H1 (cell line): Measurements from ENCODE around the gene CCDC91. TPM values are rescaled to one million over a fixed set of nuclear protein-coding genes. Genes with fewer than 3 reads are reported as not detected.

Experiments
- POLR2A ChIP-seq, 2 experiments: IDR thresholded peaks; 1 replicate in 1 of 2; 2 replicates in 1 of 2; pipeline ENCODE4 v1.6.1; 2011; ENCODE audit warnings: low read depth in 2 of 2, low read length in 2 of 2, mild to moderate bottlenecking in 2 of 2; ENCODE audit errors: control extremely low read depth in 1 of 2
- polyA plus RNA-seq, 7 experiments: library from polyadenylated mRNA; depleted of rRNA in 3 of 7; stranded (reverse) in 5 of 7; unstranded in 2 of 7; fragments of >200 nt in 5 of 7; fragments of 200-250 nt in 2 of 7; gene quantifications; 1 replicate in 5 of 7; 2 replicates in 1 of 7; 4 replicates in 1 of 7; pipeline versions ENCODE4 v1.2.1 to v1.2.3, GENCODE V29; 2011 to 2013; ENCODE audit warnings: missing spikeins in 2 of 7, mixed read lengths in 2 of 7
- total RNA-seq: library from RNA; stranded (reverse); fragmentation: NEBNext Ultra II Directional; extraction: Animal tissue kit (Norgen Biotek cat#: 25700); gene quantifications from 2 replicates; pipeline ENCODE4 v1.2.1, GENCODE V29; 2021

Gene CCDC91
- total and polyA plus RNA-seq, 2 of the 8 experiments (the other 6 are each of a cell fraction or from before 2014, with no cell fraction given): 8.6 to 23.1 TPM

DNA sequence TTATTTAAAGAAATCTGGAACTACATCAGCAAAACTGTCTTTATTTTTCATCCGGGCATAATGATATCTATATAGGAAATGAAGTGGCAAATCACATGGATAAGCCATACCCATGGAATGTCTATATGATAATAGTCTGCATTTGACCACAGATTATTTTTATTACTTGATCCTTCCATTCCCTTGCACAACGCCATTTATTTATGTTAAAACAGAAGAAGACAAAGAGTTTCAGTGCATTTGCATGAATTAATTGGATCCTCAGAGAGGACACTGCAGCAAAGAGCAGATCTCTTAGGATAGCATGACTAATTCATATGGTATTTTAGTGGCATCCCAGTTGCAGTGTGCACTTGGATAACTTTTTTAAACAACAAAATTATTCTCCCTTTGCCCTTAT, 345.0 kb downstream of the CCDC91 start (continued):
- no peak for TF ChIP-seq POLR2A (IDR thresholded peaks at IDR 0.05; ENCODE audit: control extremely low read depth in 1 of 2, low read depth in 2 of 2, low read length in 2 of 2)
